DMS53 treated with DMSO at 0.1 percent for 48 hours (cell line): ENCODE measurements around the gene NCL.
"Not testable (repeated sequence)": the region's sequence is repeated elsewhere in the genome, so short reads cannot be mapped to it uniquely, and the experiment has no call there.

ENCODE experiments used
- DNase-seq: peaks from one replicate; lab custom pipeline; 2025; ENCODE audit not compliant: unreplicated experiment; lab: John Stamatoyannopoulos, UW

Gene NCL

GRCh38 chr2:231433990-231434389, 30.3 kb downstream of the NCL start:
- no peak for DNase-seq

GRCh38 chr2:231431606-231432005, 32.7 kb downstream of the NCL start:
- no peak for DNase-seq

GRCh38 chr2:231430437-231430836, 33.8 kb downstream of the NCL start:
- DNase-seq = not testable (repeated sequence)

- no peak for DNase-seq
Observed at GRCh38 chr2:231429901-231430300, 34.4 kb downstream of the NCL start.

- DNase-seq = no peak
Observed at GRCh38 chr2:231429152-231429551, 35.1 kb downstream of the NCL start.

GRCh38 chr2:231427116-231427515, 37.2 kb downstream of the NCL start:
- no peak for DNase-seq

- no peak for DNase-seq
Observed at GRCh38 chr2:231425811-231426703, 38.2 kb downstream of the NCL start.

- no peak for DNase-seq
Observed at GRCh38 chr2:231425291-231425810, 38.9 kb downstream of the NCL start.

- DNase-seq = no peak
Observed at GRCh38 chr2:231423176-231423575, 41.1 kb downstream of the NCL start.

GRCh38 chr2:231422056-231422455, 42.2 kb downstream of the NCL start:
- no peak for DNase-seq

GRCh38 chr2:231421051-231421580, 43.2 kb downstream of the NCL start:
- DNase-seq = no peak

- no peak for DNase-seq
Observed at GRCh38 chr2:231418820-231419640, 45.3 kb downstream of the NCL start.

GRCh38 chr2:231415029-231415428, 49.3 kb downstream of the NCL start:
- no peak for DNase-seq

- DNase-seq = no peak
Observed at GRCh38 chr2:231413921-231414476, 50.3 kb downstream of the NCL start.

- no peak for DNase-seq
Observed at GRCh38 chr2:231413456-231413855, 50.8 kb downstream of the NCL start.

GRCh38 chr2:231412618-231412963, 51.7 kb downstream of the NCL start:
- no peak for DNase-seq

GRCh38 chr2:231411831-231412617, 52.3 kb downstream of the NCL start:
- peak; percentile 45 for DNase-seq

GRCh38 chr2:231411237-231411636, 53.0 kb downstream of the NCL start:
- no peak for DNase-seq

GRCh38 chr2:231410293-231411004, 53.8 kb downstream of the NCL start:
- DNase-seq = no peak

GRCh38 chr2:231409776-231410175, 54.5 kb downstream of the NCL start:
- no peak for DNase-seq
